Endothelial cell of umbilical vein (primary cell): Measurements from ENCODE around the gene TTC21B. TPM values are rescaled to one million over a fixed set of nuclear protein-coding genes. Genes with fewer than 3 reads are reported as not detected.
"Not testable (repeated sequence)": the region's sequence is repeated elsewhere in the genome, so short reads cannot be mapped to it uniquely, and the experiment has no call there.

Experiments
- BruUV-seq: library from RNA; stranded (reverse); fragments of 400-500 nt; replicated peaks from 2 replicates; lab custom pipeline; 2021; lab: Mats Ljungman, UMichigan
- CTCF ChIA-PET: fragments of 300-600, 350-600 bp; sonication (Branson Sonifier 250); formaldehyde crosslinking; loops from one replicate; lab custom pipeline; 2021; ENCODE audit warnings: antibody characterized with exemption, inconsistent platforms; lab: Charles Lee
- POLR2A ChIA-PET: fragments of 300-600, 350-600 bp; sonication (Branson Sonifier 250); formaldehyde crosslinking; loops from one replicate; lab custom pipeline; 2021; ENCODE audit warnings: antibody characterized with exemption, inconsistent platforms; lab: Charles Lee
- DNase-seq: peaks from one replicate; pipeline ENCODE4 v3.0.0-alpha.2; 2011; ENCODE audit warnings: low read depth, low spot score
- FAIRE-seq: peaks from 2 replicates; lab custom pipeline; 2011; peaks lifted over from hg19 to GRCh38; lab: Jason Lieb, UNC
- H2AFZ ChIP-seq: 2 replicates; pipeline ENCODE4 v1.6.0; 2012; ENCODE audit warnings: low read depth, low read length, control low read depth, inconsistent platforms
- H3K27ac ChIP-seq: 2 replicates; pipeline ENCODE4 v1.5.1; 2011; ENCODE audit warnings: low read depth, mild to moderate bottlenecking, control low read depth, low read length, moderate library complexity; ENCODE audit not compliant: insufficient read depth
- H3K27me3 ChIP-seq, 2 experiments: 2 replicates each; pipeline versions ENCODE4 v1.6.0 to v1.6.1; 2011; ENCODE audit warnings: low read length in 2 of 2, mixed read lengths in 1 of 2; ENCODE audit not compliant: control insufficient read depth in 2 of 2, insufficient read depth in 2 of 2
- H3K36me3 ChIP-seq, 2 experiments: 2 replicates in 1 of 2; 3 replicates in 1 of 2; pipeline ENCODE4 v1.5.1; 2011; ENCODE audit warnings: low read length in 2 of 2, mild to moderate bottlenecking in 1 of 2, moderate library complexity in 1 of 2; ENCODE audit not compliant: control insufficient read depth in 2 of 2, insufficient read depth in 2 of 2; ENCODE audit errors: extremely low read depth in 1 of 2
- H3K4me1 ChIP-seq: 3 replicates; pipeline ENCODE4 v1.5.1; 2011; ENCODE audit warnings: mild to moderate bottlenecking, low read length; ENCODE audit not compliant: control insufficient read depth, insufficient read depth; ENCODE audit errors: extremely low read depth
- H3K4me2 ChIP-seq: 2 replicates; pipeline ENCODE4 v1.6.1; 2011; ENCODE audit warnings: low read length, control low read depth, mixed read lengths; ENCODE audit not compliant: insufficient read depth
- H3K4me3 ChIP-seq, 3 experiments: fragments of 200-600 bp in 1 of 3; sonication (generic), shearing (Covaris generic) in 1 of 3; replicated peaks in 1 of 3; 2 replicates each; pipeline ENCODE4 v1.5.1; 2011 to 2016; ENCODE audit warnings: control low read depth in 3 of 3, low read length in 3 of 3, mild to moderate bottlenecking in 2 of 3, inconsistent platforms in 1 of 3, low read depth in 1 of 3, moderate library complexity in 1 of 3; ENCODE audit not compliant: insufficient read depth in 1 of 3
- H3K79me2 ChIP-seq: 2 replicates; pipeline ENCODE4 v1.6.0; 2012; ENCODE audit warnings: low read length, inconsistent platforms; ENCODE audit not compliant: control insufficient read depth, insufficient read depth
- H3K9ac ChIP-seq: replicated peaks from 2 replicates; pipeline ENCODE3; 2011; ENCODE audit warnings: low read length, control low read depth; ENCODE audit not compliant: insufficient read depth; ENCODE audit errors: extremely low read depth
- H3K9me1 ChIP-seq: replicated peaks from 3 replicates; pipeline ENCODE4 v1.6.0; 2011; ENCODE audit warnings: mild to moderate bottlenecking, low read length; ENCODE audit not compliant: control insufficient read depth, insufficient read depth; ENCODE audit errors: extremely low read depth
- H3K9me3 ChIP-seq: replicated peaks from 2 replicates; pipeline ENCODE4 v1.5.1; 2012; ENCODE audit warnings: low read length, inconsistent platforms; ENCODE audit not compliant: control insufficient read depth, insufficient read depth
- H4K20me1 ChIP-seq: replicated peaks from 2 replicates; pipeline ENCODE3; 2011; ENCODE audit warnings: mild to moderate bottlenecking, low read length; ENCODE audit not compliant: control insufficient read depth, insufficient read depth; ENCODE audit errors: extremely low read depth
- EZH2 ChIP-seq: IDR thresholded peaks from 2 replicates; pipeline ENCODE4 v1.6.1; 2012; ENCODE audit warnings: borderline replicate concordance, low read depth, mild to moderate bottlenecking, moderate library complexity, low read length, inconsistent platforms; ENCODE audit not compliant: severe bottlenecking
- FOS ChIP-seq: IDR thresholded peaks from 2 replicates; pipeline ENCODE4 v1.6.1; 2011; ENCODE audit warnings: mild to moderate bottlenecking, low read length, moderate library complexity, borderline replicate concordance; ENCODE audit not compliant: insufficient read depth
- GATA2 ChIP-seq: IDR thresholded peaks from 2 replicates; pipeline ENCODE4 v1.7.0; 2011; ENCODE audit warnings: low read depth, mild to moderate bottlenecking, moderate library complexity, mixed read lengths, low read length; ENCODE audit not compliant: insufficient read length, insufficient read depth
- JUN ChIP-seq: IDR thresholded peaks from 2 replicates; pipeline ENCODE4 v1.6.1; 2011; ENCODE audit warnings: borderline replicate concordance, low read depth; ENCODE audit not compliant: insufficient read length, insufficient read depth
- MAX ChIP-seq: IDR thresholded peaks from 2 replicates; pipeline ENCODE4 v1.6.1; 2011; ENCODE audit not compliant: insufficient read depth, insufficient read length
- MYC ChIP-seq: IDR thresholded peaks from one replicate; pipeline ENCODE4 v1.6.1; 2011; ENCODE audit warnings: mild to moderate bottlenecking, low read depth, low read length
- POLR2A ChIP-seq: IDR thresholded peaks from 2 replicates; pipeline ENCODE4 v1.6.1; 2012; ENCODE audit warnings: low read depth, mild to moderate bottlenecking, control low read depth, low read length
- POLR2AphosphoS5 ChIP-seq: IDR thresholded peaks from 2 replicates; pipeline ENCODE4 v1.6.1; 2012; ENCODE audit warnings: low read depth, mild to moderate bottlenecking, control low read depth, low read length, moderate library complexity; ENCODE audit not compliant: insufficient read depth
- dilution Hi-C: fragments of 300-500 bp; cut with MboI; formaldehyde crosslinking; loops from one replicate; pipeline ENCODE4 v1.15.0; 2019; ENCODE audit warnings: low sequenced_read_pairs; ENCODE audit not compliant: extremely low pct_ligation_motif_present
- intact Hi-C: fragments of 100-400 bp; cut with micrococcal nuclease; formaldehyde crosslinking; loops from one replicate; pipeline ENCODE4 v1.10.0; 2022
- polyA plus RNA-seq, 4 experiments: library from polyadenylated mRNA; depleted of rRNA in 3 of 4; stranded (reverse) in 3 of 4; unstranded in 1 of 4; fragments of >200 nt; gene quantifications; 2 replicates each; pipeline versions ENCODE4 v1.2.1 to v1.2.3, GENCODE V29; 2011 to 2012; ENCODE audit warnings: missing spikeins in 1 of 4
- total RNA-seq: library from RNA; stranded (reverse); gene quantifications from 2 replicates; pipeline ENCODE4 v1.2.3, GENCODE V29; 2021
- TF ChIP-seq, protein P1 (sequence below), 2 donors: IDR thresholded peaks; 1 replicate in 1 of 2; 2 replicates in 1 of 2; pipeline ENCODE4 v1.5.1; 2011; ENCODE audit warnings: low read length in 2 of 2, mild to moderate bottlenecking in 2 of 2, moderate library complexity in 2 of 2, control low read depth in 1 of 2, inconsistent platforms in 1 of 2, low read depth in 1 of 2; ENCODE audit not compliant: insufficient read depth in 1 of 2; ENCODE audit errors: extremely low read depth in 1 of 2

Gene TTC21B
- total and polyA plus RNA-seq, 2 donors (not counting 3 experiments of a cell fraction or from before 2014, with no cell fraction given): 8.0 to 21.9 TPM

DNA sequence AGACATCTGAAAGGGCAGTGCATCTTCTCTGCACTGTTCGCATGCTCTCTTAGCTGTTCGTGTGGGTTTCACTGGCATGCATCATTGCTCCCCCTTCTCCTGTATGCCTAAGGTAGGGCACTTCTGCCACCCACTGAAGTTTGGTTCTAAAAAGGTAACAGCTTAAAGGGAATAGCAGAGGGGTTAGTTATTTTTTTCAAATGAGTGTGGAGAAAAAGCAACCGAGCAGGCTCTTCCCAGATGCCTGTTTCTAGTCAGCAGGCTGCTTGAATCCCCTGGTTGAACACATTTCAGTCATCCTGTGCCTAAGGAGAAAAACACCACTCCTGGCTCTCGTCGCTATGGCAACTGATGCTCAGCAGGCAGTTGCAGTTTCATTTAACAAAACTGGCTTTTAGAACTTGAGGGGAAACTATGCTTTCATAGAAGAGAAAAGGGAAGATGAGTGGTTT, 89.7 kb downstream of the TTC21B start:
- no peak for TF ChIP-seq GATA2
- TF ChIP-seq MYC: no peak
- no peak for TF ChIP-seq JUN
- no peak for TF ChIP-seq POLR2A
- no peak for TF ChIP-seq EZH2
- TF ChIP-seq, protein P1, sequence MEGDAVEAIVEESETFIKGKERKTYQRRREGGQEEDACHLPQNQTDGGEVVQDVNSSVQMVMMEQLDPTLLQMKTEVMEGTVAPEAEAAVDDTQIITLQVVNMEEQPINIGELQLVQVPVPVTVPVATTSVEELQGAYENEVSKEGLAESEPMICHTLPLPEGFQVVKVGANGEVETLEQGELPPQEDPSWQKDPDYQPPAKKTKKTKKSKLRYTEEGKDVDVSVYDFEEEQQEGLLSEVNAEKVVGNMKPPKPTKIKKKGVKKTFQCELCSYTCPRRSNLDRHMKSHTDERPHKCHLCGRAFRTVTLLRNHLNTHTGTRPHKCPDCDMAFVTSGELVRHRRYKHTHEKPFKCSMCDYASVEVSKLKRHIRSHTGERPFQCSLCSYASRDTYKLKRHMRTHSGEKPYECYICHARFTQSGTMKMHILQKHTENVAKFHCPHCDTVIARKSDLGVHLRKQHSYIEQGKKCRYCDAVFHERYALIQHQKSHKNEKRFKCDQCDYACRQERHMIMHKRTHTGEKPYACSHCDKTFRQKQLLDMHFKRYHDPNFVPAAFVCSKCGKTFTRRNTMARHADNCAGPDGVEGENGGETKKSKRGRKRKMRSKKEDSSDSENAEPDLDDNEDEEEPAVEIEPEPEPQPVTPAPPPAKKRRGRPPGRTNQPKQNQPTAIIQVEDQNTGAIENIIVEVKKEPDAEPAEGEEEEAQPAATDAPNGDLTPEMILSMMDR (IDR thresholded peaks at IDR 0.05; ENCODE audit: extremely low read depth in 1 of 2, insufficient read depth in 1 of 2, low read depth in 1 of 2, low read length in 2 of 2): no peak
- TF ChIP-seq FOS: no peak
- no peak for TF ChIP-seq MAX
- no peak for TF ChIP-seq POLR2AphosphoS5
- ChIA-PET CTCF (interaction anchor here (2.4 kb wide), 1 partner anchor 11 kb away, joined by 11 read pairs; no protein-coding TSS in a partner anchor), POLR2A (no interaction called here)
- Histone ChIP-seq H3K4me3 (no peak overlapping the region), H3K9me3 (no peaks in the 10 kb centered on the region), H3K79me2 (no peaks in the 10 kb centered on the region), H3K27ac (no peak overlapping the region), H3K9me1 (no peaks in the 10 kb centered on the region), H4K20me1 (no peaks in the 10 kb centered on the region), H2AFZ (no peak overlapping the region), H3K27me3 (no peaks in the 10 kb centered on the region), H3K4me2 (no peak overlapping the region), H3K36me3 (no peaks in the 10 kb centered on the region), H3K9ac (no peak overlapping the region), H3K4me1 (no peaks in the 10 kb centered on the region)
- intact Hi-C loops: loop anchor here (10.0 kb wide), 1 partner anchor 239 kb away; no protein-coding TSS in a partner anchor
- dilution Hi-C loops: no loop called here
- DNase-seq: no peak
- no peak for FAIRE-seq
- BruUV-seq: no TSS peak

DNA sequence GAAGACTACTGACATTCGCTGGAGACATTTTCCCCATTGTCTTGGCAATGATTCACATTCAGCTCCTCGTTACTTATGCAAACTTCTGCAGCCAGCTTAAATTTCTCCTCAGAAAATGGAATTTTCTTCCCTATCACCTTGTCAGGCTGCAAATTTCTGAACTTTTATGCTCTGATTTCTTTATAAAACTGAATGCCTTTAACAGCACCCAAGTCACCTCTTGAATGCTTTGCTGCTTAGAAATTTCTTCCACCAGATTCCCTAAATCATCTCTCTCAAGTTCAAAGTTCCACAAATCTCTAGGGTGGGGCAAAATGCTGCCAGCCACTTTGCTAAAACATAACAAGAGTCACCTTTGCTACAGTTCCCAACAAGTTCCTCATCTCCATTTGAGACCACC, 92.5 kb downstream of the TTC21B start:
- H3K9me1 ChIP-seq, H3K27ac ChIP-seq, dilution Hi-C loops, FAIRE-seq, H3K4me3 ChIP-seq, H3K9ac ChIP-seq, H3K9me3 ChIP-seq, DNase-seq, H3K4me1 ChIP-seq, H4K20me1 ChIP-seq, BruUV-seq, H3K27me3 ChIP-seq, H3K79me2 ChIP-seq, H2AFZ ChIP-seq, POLR2A ChIA-PET, H3K4me2 ChIP-seq, H3K36me3 ChIP-seq: not testable (repeated sequence)
- intact Hi-C loops: loop anchor here (10.0 kb wide), 1 partner anchor 236 kb away; no protein-coding TSS in a partner anchor
- CTCF ChIA-PET: interaction anchor here (1.6 kb wide), 1 partner anchor 13 kb away, joined by 9 read pairs; no protein-coding TSS in a partner anchor

DNA sequence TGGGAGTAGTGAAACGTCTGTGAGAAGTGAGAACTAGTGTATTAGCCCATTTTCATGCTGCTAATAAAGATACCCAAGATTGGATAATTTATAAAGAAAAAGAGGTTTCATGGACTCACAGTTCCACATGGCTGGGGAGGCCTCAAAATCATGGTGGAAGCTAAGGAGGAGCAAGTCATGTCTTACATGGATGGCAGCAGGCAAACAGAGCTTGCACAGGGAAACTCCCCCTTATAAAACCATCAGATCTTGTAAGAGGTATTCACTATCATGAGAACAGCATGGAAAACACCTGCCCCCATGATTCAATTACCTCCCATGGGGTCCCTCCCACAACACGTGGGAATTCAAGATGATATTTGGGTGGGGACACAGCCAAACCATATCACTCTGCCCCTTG, 93.9 kb downstream of the TTC21B start:
- H2AFZ ChIP-seq, FAIRE-seq, H3K4me1 ChIP-seq, H3K27ac ChIP-seq, H4K20me1 ChIP-seq, POLR2A ChIA-PET, H3K4me3 ChIP-seq, H3K79me2 ChIP-seq, H3K9me3 ChIP-seq, H3K9ac ChIP-seq, H3K9me1 ChIP-seq, DNase-seq, H3K36me3 ChIP-seq, H3K27me3 ChIP-seq, H3K4me2 ChIP-seq, dilution Hi-C loops, BruUV-seq: not testable (repeated sequence)
- intact Hi-C loops: loop anchor here (10.0 kb wide), 1 partner anchor 235 kb away; no protein-coding TSS in a partner anchor
- CTCF ChIA-PET: interaction anchor here (1.5 to 1.6 kb wide), 2 partner anchors 11 to 15 kb away, joined by 3 to 9 read pairs; no protein-coding TSS in a partner anchor
